SU-DHL-6 (cell line): Measurements from ENCODE around the gene SIK3.

Experiments used
- H2AFZ ChIP-seq: fragments of 200-600 bp; sonication (generic); 2 replicates; pipeline ENCODE4 v1.6.1; 2014; ENCODE audit warnings: low read depth, mild to moderate bottlenecking, moderate library complexity, mixed read lengths, antibody characterized with exemption, low read length; ENCODE audit not compliant: severe bottlenecking
- H3F3A ChIP-seq: fragments of 200-600 bp; shearing (Covaris generic); 2 replicates; pipeline ENCODE4 v1.6.0; 2016; ENCODE audit warnings: antibody characterized with exemption, mild to moderate bottlenecking; ENCODE audit not compliant: insufficient read depth
- H3K27ac ChIP-seq: fragments of 200-600 bp; sonication (generic); 2 replicates; pipeline ENCODE4 v1.5.1; 2016; ENCODE audit warnings: low read depth, mild to moderate bottlenecking, low read length, moderate library complexity, mixed read lengths
- H3K27me3 ChIP-seq: fragments of 200-600 bp; sonication (generic), shearing (Covaris generic); 2 replicates; pipeline ENCODE4 v1.6.0; 2014; ENCODE audit warnings: mild to moderate bottlenecking, low read length
- H3K36me3 ChIP-seq: fragments of 200-600 bp; sonication (generic); 2 replicates; pipeline ENCODE4 v1.6.1; 2014; ENCODE audit warnings: mild to moderate bottlenecking, low read length, mixed read lengths
- H3K4me2 ChIP-seq: fragments of 300-600, 200-600 bp; shearing (Covaris generic), sonication (generic); 2 replicates; pipeline ENCODE4 v1.6.0; 2014; ENCODE audit warnings: low read length, low read depth, mild to moderate bottlenecking; ENCODE audit not compliant: poor library complexity, severe bottlenecking
- H3K4me3 ChIP-seq: fragments of 200-600 bp; sonication (generic); 2 replicates; pipeline ENCODE4 v1.5.1; 2014; ENCODE audit warnings: antibody characterized with exemption, low read length, mild to moderate bottlenecking, mixed read lengths; ENCODE audit not compliant: insufficient read depth, poor library complexity, severe bottlenecking
- H3K79me2 ChIP-seq: fragments of 200-600 bp; sonication (generic); 2 replicates; pipeline ENCODE4 v1.6.1; 2014; ENCODE audit warnings: mild to moderate bottlenecking, low read length, moderate library complexity; ENCODE audit not compliant: insufficient read depth
- H3K9ac ChIP-seq: fragments of 200-600 bp; sonication (generic); 2 replicates; pipeline ENCODE4 v1.7.0; 2014; ENCODE audit warnings: mild to moderate bottlenecking, low read length
- H3K9me2 ChIP-seq: fragments of 200-600 bp; sonication (generic); replicated peaks from 2 replicates; pipeline ENCODE4 v1.6.1; 2014; ENCODE audit warnings: low read length; ENCODE audit not compliant: insufficient read depth
- H3K9me3 ChIP-seq: fragments of 200-600 bp; sonication (generic); 2 replicates; pipeline ENCODE4 v1.6.1; 2014; ENCODE audit warnings: low read length, mixed read lengths; ENCODE audit not compliant: insufficient read depth
- H4K20me1 ChIP-seq: fragments of 200-600 bp; sonication (generic); 2 replicates; pipeline ENCODE4 v1.6.1; 2014; ENCODE audit warnings: low read depth, mild to moderate bottlenecking, antibody characterized with exemption, low read length, moderate library complexity, mixed read lengths
- CTCF ChIP-seq: fragments of 200-600 bp; sonication (generic); IDR thresholded peaks from one replicate; pipeline ENCODE4 v1.5.1; 2017; ENCODE audit warnings: antibody characterized with exemption, mild to moderate bottlenecking, low read length, moderate library complexity; ENCODE audit not compliant: insufficient read depth, poor library complexity, severe bottlenecking
- EZH2phosphoT487 ChIP-seq: fragments of 200-600 bp; sonication (generic), shearing (Covaris generic); conservative IDR thresholded peaks from 2 replicates; pipeline ENCODE4 v1.6.1; 2018; ENCODE audit warnings: mild to moderate bottlenecking, antibody characterized with exemption, low read length, moderate library complexity, mixed read lengths

SIK3 gene

GRCh38 chr11:117096201-117096991 is 1.8 kb downstream of the SIK3 start:
- Histone ChIP-seq H3K9ac (peak overlapping the region; percentile 74; the same call in 1 of the 2 replicates), H3K79me2 (peaks cover 62% of the 10 kb centered on the region), H3K27ac (peak overlapping the region; percentile 13; the same call in 1 of the 2 replicates), H3K9me2 (no peaks in the 10 kb centered on the region), H3K4me2 (peak overlapping the region; percentile 73), H3K27me3 (no peaks in the 10 kb centered on the region), H2AFZ (no peak overlapping the region), H4K20me1 (peaks cover 5% of the 10 kb centered on the region; the same call in 1 of the 2 replicates), H3K9me3 (no peaks in the 10 kb centered on the region), H3K4me3 (peak overlapping the region; percentile 84), H3F3A (peaks cover 7% of the 10 kb centered on the region), H3K36me3 (no peaks in the 10 kb centered on the region)
- TF ChIP-seq EZH2phosphoT487 (no peak), CTCF (no peak)

- Histone ChIP-seq H3K4me3 (no peak overlapping the region), H3K27ac (no peak overlapping the region), H3K27me3 (no peaks in the 10 kb centered on the region), H3K9me2 (no peaks in the 10 kb centered on the region), H2AFZ (no peak overlapping the region), H4K20me1 (peaks cover 5% of the 10 kb centered on the region; the same call in 1 of the 2 replicates), H3K79me2 (peaks cover 66% of the 10 kb centered on the region), H3K9me3 (no peaks in the 10 kb centered on the region), H3K9ac (no peak overlapping the region), H3K4me2 (peak overlapping the region; percentile 73), H3K36me3 (no peaks in the 10 kb centered on the region), H3F3A (peaks cover 7% of the 10 kb centered on the region)
- no peak for TF ChIP-seq CTCF
- no peak for TF ChIP-seq EZH2phosphoT487
These were observed 2.7 kb downstream of the SIK3 start for GRCh38 chr11:117095284-117096161.

GRCh38 chr11:117094776-117095175 is 3.5 kb downstream of the SIK3 start:
- H3K36me3 ChIP-seq: no peaks in the 10 kb centered on the region
- no peak overlapping the region for H3K4me2 ChIP-seq
- no peak overlapping the region for H2AFZ ChIP-seq
- no peaks in the 10 kb centered on the region for H3K27me3 ChIP-seq
- H3K9ac ChIP-seq: no peak overlapping the region
- peaks cover 72% of the 10 kb centered on the region for H3K79me2 ChIP-seq
- H3K9me2 ChIP-seq: no peaks in the 10 kb centered on the region
- H4K20me1 ChIP-seq: peaks cover 5% of the 10 kb centered on the region; the same call in 1 of the 2 replicates
- TF ChIP-seq EZH2phosphoT487 (no peak), CTCF (no peak)
- peaks cover 7% of the 10 kb centered on the region for H3F3A ChIP-seq
- H3K9me3 ChIP-seq: no peaks in the 10 kb centered on the region
- H3K4me3 ChIP-seq: no peak overlapping the region
- no peak overlapping the region for H3K27ac ChIP-seq
